ENCODE measurements around the gene LDB1. TPM values are rescaled to one million over a fixed set of nuclear protein-coding genes. Genes with fewer than 3 reads are reported as not detected.

LDB1 gene
- total and polyA plus RNA-seq, 2 experiments from 2014 or later, result 44.3 to 112 TPM

- Histone ChIP-seq H3K27ac (no peak overlapping the region), H3K9me3 (ENCODE audit: low read depth) (no peaks in the 10 kb centered on the region), H3K4me3 (no peak overlapping the region), H3K27me3 (no peaks in the 10 kb centered on the region), H3K36me3 (peaks cover 5% of the 10 kb centered on the region), H3K4me1 (ENCODE audit: low read depth) (no peaks in the 10 kb centered on the region)
- no peak for DNase-seq (ENCODE audit: low read depth in 1 of 2, low spot score in 1 of 2)
- no peak for TF ChIP-seq CTCF (IDR thresholded peaks at IDR 0.05; ENCODE audit: low read depth, low read length)
These were observed 17.7 kb downstream of the LDB1 start for GRCh38 chr10:102102421-102102820.

- no peaks in the 10 kb centered on the region for H3K27me3 ChIP-seq
- no peak overlapping the region for H3K27ac ChIP-seq
- no peaks in the 10 kb centered on the region for H3K9me3 ChIP-seq (ENCODE audit: low read depth)
- no peaks in the 10 kb centered on the region for H3K36me3 ChIP-seq
- no peaks in the 10 kb centered on the region for H3K4me1 ChIP-seq (ENCODE audit: low read depth)
- TF ChIP-seq CTCF (IDR thresholded peaks at IDR 0.05; ENCODE audit: low read depth, low read length), result no peak
- no peak overlapping the region for H3K4me3 ChIP-seq
- DNase-seq (ENCODE audit: low read depth in 1 of 2, low spot score in 1 of 2), result no peak
These were observed 19.0 kb downstream of the LDB1 start for GRCh38 chr10:102101152-102101551.

GRCh38 chr10:102096449-102096848, 23.7 kb downstream of the LDB1 start:
- Histone ChIP-seq H3K4me1 (ENCODE audit: low read depth) (no peaks in the 10 kb centered on the region), H3K4me3 (no peak overlapping the region), H3K9me3 (ENCODE audit: low read depth) (no peaks in the 10 kb centered on the region), H3K27me3 (no peaks in the 10 kb centered on the region), H3K27ac (no peak overlapping the region), H3K36me3 (no peaks in the 10 kb centered on the region)
- no peak for TF ChIP-seq CTCF (IDR thresholded peaks at IDR 0.05; ENCODE audit: low read depth, low read length)
- no peak for DNase-seq (ENCODE audit: low read depth in 1 of 2, low spot score in 1 of 2)

GRCh38 chr10:102090772-102091171, 29.4 kb downstream of the LDB1 start:
- no peak overlapping the region for H3K4me3 ChIP-seq
- H3K36me3 ChIP-seq, result no peaks in the 10 kb centered on the region
- no peaks in the 10 kb centered on the region for H3K27me3 ChIP-seq
- no peak overlapping the region for H3K27ac ChIP-seq
- H3K9me3 ChIP-seq (ENCODE audit: low read depth), result no peaks in the 10 kb centered on the region
- TF ChIP-seq CTCF (IDR thresholded peaks at IDR 0.05; ENCODE audit: low read depth, low read length), result no peak
- peaks cover 7% of the 10 kb centered on the region for H3K4me1 ChIP-seq (ENCODE audit: low read depth)
- DNase-seq (ENCODE audit: low read depth in 1 of 2, low spot score in 1 of 2), result no peak

- no peak for DNase-seq (ENCODE audit: low read depth in 1 of 2, low spot score in 1 of 2)
- H3K4me1 ChIP-seq (ENCODE audit: low read depth), result peaks cover 7% of the 10 kb centered on the region
- H3K4me3 ChIP-seq, result no peak overlapping the region
- H3K27me3 ChIP-seq, result no peaks in the 10 kb centered on the region
- TF ChIP-seq CTCF (IDR thresholded peaks at IDR 0.05; ENCODE audit: low read depth, low read length), result no peak
- H3K9me3 ChIP-seq (ENCODE audit: low read depth), result no peaks in the 10 kb centered on the region
- no peaks in the 10 kb centered on the region for H3K36me3 ChIP-seq
- H3K27ac ChIP-seq, result no peak overlapping the region
These were observed 34.0 kb downstream of the LDB1 start for GRCh38 chr10:102086196-102086595.

- Histone ChIP-seq H3K27ac (no peak overlapping the region), H3K4me3 (no peak overlapping the region), H3K27me3 (no peaks in the 10 kb centered on the region), H3K4me1 (ENCODE audit: low read depth) (peaks cover under 1% of the 10 kb centered on the region), H3K36me3 (no peaks in the 10 kb centered on the region), H3K9me3 (ENCODE audit: low read depth) (no peaks in the 10 kb centered on the region)
- peak in 1 of 2 donors; percentile 9 for DNase-seq (ENCODE audit: low read depth in 1 of 2, low spot score in 1 of 2)
- no peak for TF ChIP-seq CTCF (IDR thresholded peaks at IDR 0.05; ENCODE audit: low read depth, low read length)
These were observed 34.8 kb downstream of the LDB1 start for GRCh38 chr10:102085336-102085735.

All from cardiac muscle cell (in vitro differentiated cells and primary cell).